ENCODE data around the gene SNCAIP.

SNCAIP gene

GRCh38 chr5:122315521-122315920 lies 3.5 kb downstream of the SNCAIP start:
- no peak for DNase-seq (ENCODE audit: extremely low read depth, low read depth)
- TF ChIP-seq, protein P1, sequence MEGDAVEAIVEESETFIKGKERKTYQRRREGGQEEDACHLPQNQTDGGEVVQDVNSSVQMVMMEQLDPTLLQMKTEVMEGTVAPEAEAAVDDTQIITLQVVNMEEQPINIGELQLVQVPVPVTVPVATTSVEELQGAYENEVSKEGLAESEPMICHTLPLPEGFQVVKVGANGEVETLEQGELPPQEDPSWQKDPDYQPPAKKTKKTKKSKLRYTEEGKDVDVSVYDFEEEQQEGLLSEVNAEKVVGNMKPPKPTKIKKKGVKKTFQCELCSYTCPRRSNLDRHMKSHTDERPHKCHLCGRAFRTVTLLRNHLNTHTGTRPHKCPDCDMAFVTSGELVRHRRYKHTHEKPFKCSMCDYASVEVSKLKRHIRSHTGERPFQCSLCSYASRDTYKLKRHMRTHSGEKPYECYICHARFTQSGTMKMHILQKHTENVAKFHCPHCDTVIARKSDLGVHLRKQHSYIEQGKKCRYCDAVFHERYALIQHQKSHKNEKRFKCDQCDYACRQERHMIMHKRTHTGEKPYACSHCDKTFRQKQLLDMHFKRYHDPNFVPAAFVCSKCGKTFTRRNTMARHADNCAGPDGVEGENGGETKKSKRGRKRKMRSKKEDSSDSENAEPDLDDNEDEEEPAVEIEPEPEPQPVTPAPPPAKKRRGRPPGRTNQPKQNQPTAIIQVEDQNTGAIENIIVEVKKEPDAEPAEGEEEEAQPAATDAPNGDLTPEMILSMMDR (IDR thresholded peaks at IDR 0.05; ENCODE audit: low read depth, low read length) = no peak

- DNase-seq (ENCODE audit: extremely low read depth, low read depth) = no peak
- TF ChIP-seq, protein P1 (IDR thresholded peaks at IDR 0.05; ENCODE audit: low read depth, low read length) = no peak
Measured at GRCh38 chr5:122316656-122317055, 4.6 kb downstream of the SNCAIP start.

DNA sequence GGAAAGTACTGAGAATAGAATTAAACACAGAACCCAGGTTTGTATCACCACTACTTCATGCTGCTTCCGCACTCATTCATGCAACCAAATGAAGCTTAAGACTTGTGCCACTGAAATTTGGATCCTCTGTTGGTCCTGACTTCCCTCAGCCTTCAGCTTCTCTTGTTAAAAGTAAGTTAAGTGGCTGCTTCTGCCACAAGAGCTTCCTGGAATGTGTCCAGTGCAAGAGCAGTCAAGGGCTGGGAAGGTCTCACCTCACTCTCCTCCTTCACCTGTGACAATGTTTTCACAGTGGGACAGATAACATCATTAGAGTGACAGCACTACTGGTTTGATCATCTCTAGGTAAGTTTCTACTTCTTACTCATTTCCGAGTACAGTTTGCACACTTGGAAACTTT lies 7.9 kb downstream of the SNCAIP start:
- DNase-seq (ENCODE audit: extremely low read depth, low read depth) = no peak
- TF ChIP-seq, protein P1 (IDR thresholded peaks at IDR 0.05; ENCODE audit: low read depth, low read length) = no peak

DNA sequence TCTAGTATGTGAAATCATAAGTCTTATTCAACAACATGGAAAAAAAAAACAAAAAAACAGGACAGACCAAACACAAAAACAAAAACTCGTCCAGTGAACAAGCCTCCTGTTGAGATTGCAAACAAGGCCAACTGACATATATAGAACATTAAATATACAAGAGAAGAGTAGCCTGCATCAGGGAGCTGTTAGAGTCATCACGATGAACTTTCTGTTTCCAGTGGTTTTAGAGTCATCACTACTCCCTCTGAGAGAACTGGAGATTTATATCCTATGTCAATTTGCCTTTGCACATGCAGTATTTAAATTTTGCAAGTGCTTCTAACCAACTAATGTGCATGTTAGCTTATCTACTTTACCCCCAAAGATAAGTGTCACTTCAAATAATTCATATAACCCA lies 9.9 kb downstream of the SNCAIP start:
- DNase-seq (ENCODE audit: extremely low read depth, low read depth) = no peak
- TF ChIP-seq, protein P1 (IDR thresholded peaks at IDR 0.05; ENCODE audit: low read depth, low read length) = no peak

- no peak for DNase-seq (ENCODE audit: extremely low read depth, low read depth)
- TF ChIP-seq, protein P1 (IDR thresholded peaks at IDR 0.05; ENCODE audit: low read depth, low read length) = no peak
Measured at GRCh38 chr5:122322801-122323548, 10.9 kb downstream of the SNCAIP start.

- TF ChIP-seq, protein P1 (IDR thresholded peaks at IDR 0.05; ENCODE audit: low read depth, low read length) = no peak
- DNase-seq (ENCODE audit: extremely low read depth, low read depth) = no peak
Measured at GRCh38 chr5:122323738-122324137, 11.7 kb downstream of the SNCAIP start.

DNA sequence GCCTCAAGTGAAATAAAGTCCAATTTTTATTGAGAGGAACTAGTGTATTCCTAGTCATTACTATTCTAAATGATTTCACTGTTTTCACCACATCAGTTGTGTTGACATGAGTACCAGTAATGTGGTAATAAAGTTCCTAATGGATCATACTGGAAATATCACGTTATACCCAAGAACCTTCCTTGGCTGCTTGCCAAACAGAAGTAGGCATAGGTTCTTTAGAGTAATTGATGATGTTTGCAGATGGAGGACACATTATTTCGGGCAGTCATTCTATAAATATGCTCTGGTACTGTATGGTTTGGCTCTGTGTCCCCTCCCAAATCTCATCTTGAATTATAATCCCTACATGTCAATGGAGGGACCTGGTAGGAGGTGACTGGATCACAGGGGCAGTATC lies 15.1 kb downstream of the SNCAIP start:
- DNase-seq (ENCODE audit: extremely low read depth, low read depth) = no peak
- TF ChIP-seq, protein P1 (IDR thresholded peaks at IDR 0.05; ENCODE audit: low read depth, low read length) = no peak

Measured in AG09319 (cell line).